Measurements from ENCODE around the gene IRF4.

IRF4 gene

DNA sequence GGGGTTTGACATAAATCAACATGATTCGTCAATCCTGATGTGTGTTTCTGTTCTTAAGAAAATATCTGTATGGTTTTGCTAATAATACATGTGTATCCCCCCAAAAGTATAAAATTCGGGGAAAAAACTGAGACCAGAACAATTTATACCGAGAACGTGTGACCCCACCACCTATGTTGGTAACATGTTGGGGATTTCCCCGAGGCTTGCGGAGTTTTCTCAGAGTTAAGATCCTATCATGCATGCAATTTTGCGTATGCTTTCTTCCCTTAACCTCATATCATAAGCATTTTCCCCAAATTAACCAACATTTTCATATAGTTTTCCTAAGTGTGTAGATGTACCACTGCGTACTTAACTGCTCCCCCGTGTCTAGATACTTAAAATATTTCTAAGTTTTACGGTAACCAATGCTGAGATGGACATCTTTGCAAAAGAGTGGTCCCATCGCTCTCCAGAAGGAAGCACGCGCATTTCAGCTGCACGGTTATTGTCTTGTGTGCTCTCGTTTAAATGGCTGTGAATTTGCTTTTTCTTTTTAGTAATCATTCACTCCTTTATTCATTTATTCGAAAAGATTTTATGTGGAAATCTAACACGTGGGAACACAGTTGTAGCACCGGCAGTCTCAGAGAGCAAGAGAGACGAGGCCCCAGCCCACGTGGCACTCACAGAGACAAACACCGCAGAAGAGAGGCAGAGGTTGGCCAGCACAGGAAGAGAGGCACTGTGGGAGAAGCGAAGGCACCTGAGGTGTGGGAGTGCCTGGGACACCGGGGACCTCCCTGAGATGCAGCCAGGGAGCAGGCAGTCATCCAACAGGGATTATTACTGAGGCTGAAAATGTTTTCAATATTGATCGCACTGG, 13.2 kb upstream of the IRF4 start:
- H3K4me3 ChIP-seq (replicated peaks; ENCODE audit: low read depth, low read length), result no peak overlapping the region
- TF ChIP-seq, protein P1, sequence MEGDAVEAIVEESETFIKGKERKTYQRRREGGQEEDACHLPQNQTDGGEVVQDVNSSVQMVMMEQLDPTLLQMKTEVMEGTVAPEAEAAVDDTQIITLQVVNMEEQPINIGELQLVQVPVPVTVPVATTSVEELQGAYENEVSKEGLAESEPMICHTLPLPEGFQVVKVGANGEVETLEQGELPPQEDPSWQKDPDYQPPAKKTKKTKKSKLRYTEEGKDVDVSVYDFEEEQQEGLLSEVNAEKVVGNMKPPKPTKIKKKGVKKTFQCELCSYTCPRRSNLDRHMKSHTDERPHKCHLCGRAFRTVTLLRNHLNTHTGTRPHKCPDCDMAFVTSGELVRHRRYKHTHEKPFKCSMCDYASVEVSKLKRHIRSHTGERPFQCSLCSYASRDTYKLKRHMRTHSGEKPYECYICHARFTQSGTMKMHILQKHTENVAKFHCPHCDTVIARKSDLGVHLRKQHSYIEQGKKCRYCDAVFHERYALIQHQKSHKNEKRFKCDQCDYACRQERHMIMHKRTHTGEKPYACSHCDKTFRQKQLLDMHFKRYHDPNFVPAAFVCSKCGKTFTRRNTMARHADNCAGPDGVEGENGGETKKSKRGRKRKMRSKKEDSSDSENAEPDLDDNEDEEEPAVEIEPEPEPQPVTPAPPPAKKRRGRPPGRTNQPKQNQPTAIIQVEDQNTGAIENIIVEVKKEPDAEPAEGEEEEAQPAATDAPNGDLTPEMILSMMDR (IDR thresholded peaks at IDR 0.05; ENCODE audit: low read depth, low read length, missing control alignments), result no peak
- no peak for DNase-seq (ENCODE audit: extremely low read depth, low read depth)

DNA sequence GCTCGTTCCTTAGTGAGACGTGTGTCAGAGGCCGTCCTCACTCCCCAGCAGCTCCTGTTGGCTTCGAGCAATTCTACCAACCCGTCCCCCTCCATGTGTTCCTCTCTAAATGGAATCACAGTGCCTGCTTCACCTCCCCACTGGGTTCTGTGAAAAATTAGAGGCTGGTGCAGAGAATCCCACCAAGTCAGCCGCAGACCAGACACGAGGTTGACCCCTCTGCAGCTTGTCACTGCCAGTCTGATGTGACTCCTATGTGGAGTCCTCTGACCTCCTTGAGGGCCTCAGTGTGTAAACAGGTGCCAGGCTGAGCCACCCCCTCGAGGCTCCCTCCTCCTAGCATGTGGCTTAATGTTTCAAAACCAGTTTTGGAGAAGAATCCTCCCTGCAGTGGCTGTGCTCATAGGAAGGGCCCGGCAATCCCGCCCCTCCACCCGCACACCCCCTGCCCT, 12.6 kb upstream of the IRF4 start:
- no peak overlapping the region for H3K4me3 ChIP-seq (replicated peaks; ENCODE audit: low read depth, low read length)
- TF ChIP-seq, protein P1 (IDR thresholded peaks at IDR 0.05; ENCODE audit: low read depth, low read length, missing control alignments), result no peak
- no peak for DNase-seq (ENCODE audit: extremely low read depth, low read depth)

DNA sequence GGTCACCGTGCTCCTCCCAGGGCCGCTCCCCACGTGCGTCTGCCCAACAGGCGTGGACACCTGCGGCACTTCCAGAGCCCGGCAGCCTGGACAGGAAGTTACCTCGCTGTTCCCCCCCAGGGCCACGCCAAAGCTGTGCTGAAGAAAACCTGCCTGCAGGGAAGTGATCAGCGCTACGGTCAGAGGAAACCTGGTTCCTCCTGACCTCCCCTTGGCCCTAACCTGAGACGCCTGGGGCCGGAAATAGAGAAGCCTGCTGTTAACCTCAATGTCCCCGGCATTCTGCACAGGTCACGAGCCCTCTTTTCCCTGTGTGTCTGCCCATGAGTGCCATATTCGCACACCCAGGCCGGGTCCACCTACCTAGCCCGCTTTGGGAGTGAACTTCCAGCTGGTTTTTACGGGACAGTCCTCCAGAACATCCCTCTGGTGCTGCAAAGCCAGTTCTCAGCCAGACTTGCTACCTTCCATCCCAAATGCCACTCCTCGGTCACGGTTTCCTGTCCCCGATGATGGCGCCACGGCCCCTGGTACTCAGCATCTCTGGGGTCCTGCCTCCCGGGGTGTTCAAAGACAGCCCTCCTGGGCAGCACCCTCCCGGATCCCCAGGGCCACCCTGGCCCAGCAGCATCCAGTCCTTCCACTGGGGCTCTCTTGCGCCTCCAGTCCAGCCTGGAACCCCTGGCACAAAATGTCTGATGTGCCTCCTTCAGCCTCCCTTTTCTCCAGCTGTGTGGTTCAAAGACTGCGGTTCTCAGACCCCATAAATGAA, 12.0 kb upstream of the IRF4 start:
- no peak for DNase-seq (ENCODE audit: extremely low read depth, low read depth)
- H3K4me3 ChIP-seq (replicated peaks; ENCODE audit: low read depth, low read length), result no peak overlapping the region
- TF ChIP-seq, protein P1 (IDR thresholded peaks at IDR 0.05; ENCODE audit: low read depth, low read length, missing control alignments), result no peak

DNA sequence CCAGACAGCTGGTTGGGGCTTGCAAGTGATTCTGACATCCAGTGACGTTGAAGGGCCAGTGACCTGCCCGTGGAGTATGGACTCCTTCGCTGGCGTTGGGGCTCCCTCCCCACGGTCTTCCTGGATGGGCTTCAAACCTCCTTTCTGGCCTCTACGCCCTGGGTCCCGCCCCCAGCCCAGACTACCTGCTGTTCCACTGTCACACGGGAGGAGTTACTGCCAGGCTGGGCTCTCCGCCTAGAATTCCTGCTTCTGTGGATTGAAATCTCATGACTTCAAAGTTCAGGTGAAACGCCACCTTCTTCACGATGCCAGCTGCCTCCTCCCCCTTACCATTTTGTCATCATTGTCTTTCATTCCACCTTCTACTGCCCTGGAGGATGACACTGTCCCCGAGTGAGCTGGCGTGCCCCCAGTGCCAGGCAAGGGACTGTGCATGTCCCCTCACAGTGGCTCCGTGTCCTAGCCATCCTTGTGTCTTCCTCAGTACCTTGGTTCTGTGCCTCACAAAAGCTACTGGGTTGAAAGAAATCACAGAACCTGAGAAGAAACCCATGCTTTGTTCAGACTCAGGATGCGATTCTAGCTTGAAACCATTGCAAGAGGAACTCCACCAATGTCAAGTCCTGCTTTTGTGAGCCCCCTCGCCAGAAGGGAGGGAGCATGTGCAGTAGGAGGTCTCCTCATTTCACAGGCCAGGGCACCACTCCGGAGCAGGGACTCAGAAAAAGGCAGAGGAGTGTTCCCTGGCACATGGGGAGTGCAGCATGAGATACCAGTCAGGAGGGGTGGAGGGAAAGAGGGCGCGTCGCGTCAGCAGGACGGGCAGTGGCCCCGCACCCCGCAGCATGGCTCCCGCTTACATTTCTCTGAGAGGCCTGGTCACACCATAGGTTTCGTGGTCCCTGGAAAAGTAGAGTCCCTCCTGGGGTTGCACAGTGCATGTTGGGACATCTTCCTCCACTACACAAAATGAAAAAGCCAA, 11.0 kb upstream of the IRF4 start:
- no peak for DNase-seq (ENCODE audit: extremely low read depth, low read depth)
- TF ChIP-seq, protein P1 (IDR thresholded peaks at IDR 0.05; ENCODE audit: low read depth, low read length, missing control alignments), result no peak
- no peak overlapping the region for H3K4me3 ChIP-seq (replicated peaks; ENCODE audit: low read depth, low read length)

DNA sequence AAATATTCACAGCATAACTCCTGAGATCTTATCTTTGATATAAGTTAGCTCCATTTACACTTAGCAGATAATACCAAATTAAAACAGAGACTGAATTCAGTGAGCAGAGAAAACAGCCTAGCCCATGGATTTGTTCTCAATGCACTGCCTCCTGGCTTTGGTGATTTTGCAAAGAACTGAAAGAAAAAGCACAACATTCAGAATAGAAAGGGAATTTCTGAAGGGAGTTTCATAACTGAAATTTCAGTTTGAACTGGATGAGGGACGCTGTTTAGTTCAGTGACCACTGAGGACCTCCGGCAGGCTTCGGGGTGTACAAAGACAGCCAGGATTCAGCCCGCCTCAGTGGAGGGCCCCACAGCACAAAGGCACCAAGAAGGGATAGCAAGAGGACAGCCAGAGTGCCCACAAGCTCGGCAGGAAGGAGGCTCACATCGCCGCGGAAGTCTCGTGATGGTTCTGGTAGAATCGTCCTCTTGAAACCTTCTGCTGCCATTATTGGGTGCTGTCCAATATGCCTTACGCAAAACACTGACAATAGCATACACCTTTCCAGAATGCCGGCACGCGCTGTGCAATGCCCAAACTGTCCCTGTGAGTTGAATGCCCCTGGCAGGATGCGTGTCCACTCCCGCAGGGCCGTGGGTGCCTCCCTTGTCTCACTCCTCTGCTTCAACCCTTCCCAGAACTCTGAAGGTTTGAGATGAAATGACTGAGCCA, 9.7 kb upstream of the IRF4 start:
- TF ChIP-seq, protein P1 (IDR thresholded peaks at IDR 0.05; ENCODE audit: low read depth, low read length, missing control alignments), result no peak
- DNase-seq (ENCODE audit: extremely low read depth, low read depth), result no peak
- no peak overlapping the region for H3K4me3 ChIP-seq (replicated peaks; ENCODE audit: low read depth, low read length)

Data from HFF-Myc (cell line).